Measurements from ENCODE around the gene INCENP.

DNA sequence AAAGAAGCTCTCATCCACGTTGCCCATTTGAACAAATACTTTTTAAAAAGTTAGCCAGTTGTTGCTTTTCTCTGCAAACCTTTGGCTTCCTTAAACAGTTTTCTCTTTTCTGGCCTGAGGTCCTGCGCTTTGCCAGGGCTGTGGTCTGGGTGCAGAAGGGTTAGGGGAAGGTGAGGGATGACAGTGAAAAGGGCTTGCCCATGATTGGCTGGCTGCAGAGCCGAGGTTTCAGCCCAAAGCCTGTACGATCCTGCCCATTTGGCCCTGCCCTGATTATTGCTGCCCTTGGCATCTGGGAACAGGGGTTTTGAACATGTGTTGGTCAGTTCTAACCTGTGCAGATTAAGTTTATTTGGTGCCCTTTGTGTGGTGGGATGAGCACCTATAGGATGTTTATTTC is 1.5 kb downstream of the INCENP start:
- TF ChIP-seq, protein P1, sequence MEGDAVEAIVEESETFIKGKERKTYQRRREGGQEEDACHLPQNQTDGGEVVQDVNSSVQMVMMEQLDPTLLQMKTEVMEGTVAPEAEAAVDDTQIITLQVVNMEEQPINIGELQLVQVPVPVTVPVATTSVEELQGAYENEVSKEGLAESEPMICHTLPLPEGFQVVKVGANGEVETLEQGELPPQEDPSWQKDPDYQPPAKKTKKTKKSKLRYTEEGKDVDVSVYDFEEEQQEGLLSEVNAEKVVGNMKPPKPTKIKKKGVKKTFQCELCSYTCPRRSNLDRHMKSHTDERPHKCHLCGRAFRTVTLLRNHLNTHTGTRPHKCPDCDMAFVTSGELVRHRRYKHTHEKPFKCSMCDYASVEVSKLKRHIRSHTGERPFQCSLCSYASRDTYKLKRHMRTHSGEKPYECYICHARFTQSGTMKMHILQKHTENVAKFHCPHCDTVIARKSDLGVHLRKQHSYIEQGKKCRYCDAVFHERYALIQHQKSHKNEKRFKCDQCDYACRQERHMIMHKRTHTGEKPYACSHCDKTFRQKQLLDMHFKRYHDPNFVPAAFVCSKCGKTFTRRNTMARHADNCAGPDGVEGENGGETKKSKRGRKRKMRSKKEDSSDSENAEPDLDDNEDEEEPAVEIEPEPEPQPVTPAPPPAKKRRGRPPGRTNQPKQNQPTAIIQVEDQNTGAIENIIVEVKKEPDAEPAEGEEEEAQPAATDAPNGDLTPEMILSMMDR (IDR thresholded peaks at IDR 0.05; ENCODE audit: poor library complexity, severe bottlenecking): no peak
- no peak for TF ChIP-seq EZH2 (IDR thresholded peaks at IDR 0.05; ENCODE audit: borderline replicate concordance, insufficient read depth, low read length, poor library complexity, severe bottlenecking)
- no peak for TF ChIP-seq EP300 (conservative IDR thresholded peaks at IDR 0.05; ENCODE audit: poor library complexity, severe bottlenecking)
- TF ChIP-seq TAF1 (IDR thresholded peaks at IDR 0.05; ENCODE audit: low read depth): no peak
- no peak for TF ChIP-seq RAD21 (conservative IDR thresholded peaks at IDR 0.05)
- no peak for TF ChIP-seq POLR2AphosphoS5 (IDR thresholded peaks at IDR 0.05)
